Endodermal cell (in vitro differentiated cells): ENCODE results near the gene STARD8. TPM values are rescaled to one million over a fixed set of nuclear protein-coding genes. Genes with fewer than 3 reads are reported as not detected.

Experiments
- DNase-seq: peaks from one replicate; pipeline ENCODE4 v3.0.0-alpha.2; 2017
- H3K27ac ChIP-seq: 2 replicates; pipeline ENCODE4 v1.5.1; 2013; ENCODE audit warnings: mild to moderate bottlenecking, low read depth, low read length, moderate library complexity
- H3K27me3 ChIP-seq: 2 replicates; pipeline ENCODE4 v1.6.1; 2013; ENCODE audit warnings: mild to moderate bottlenecking, low read length, moderate library complexity; ENCODE audit not compliant: insufficient read depth, control insufficient read depth, poor library complexity, severe bottlenecking
- H3K36me3 ChIP-seq: 2 replicates; pipeline ENCODE4 v1.7.0; 2013; ENCODE audit warnings: mild to moderate bottlenecking, low read length, moderate library complexity; ENCODE audit not compliant: control insufficient read depth, insufficient read depth
- H3K4me1 ChIP-seq: one replicate; pipeline ENCODE4 v1.7.0; 2013; ENCODE audit warnings: low read length; ENCODE audit not compliant: control insufficient read depth, insufficient read depth
- H3K4me3 ChIP-seq: 2 replicates; pipeline ENCODE4 v1.5.1; 2013; ENCODE audit warnings: mild to moderate bottlenecking, low read length, moderate library complexity
- H3K9ac ChIP-seq: 2 replicates; pipeline ENCODE4 v1.6.1; 2013; ENCODE audit warnings: mild to moderate bottlenecking, low read length, moderate library complexity; ENCODE audit not compliant: poor library complexity, severe bottlenecking; ENCODE audit errors: extremely low read depth
- H3K9me3 ChIP-seq: 2 replicates; pipeline ENCODE4 v1.6.1; 2013; ENCODE audit warnings: mild to moderate bottlenecking, low read length, moderate library complexity; ENCODE audit not compliant: control insufficient read depth
- H3K27ac Mint-ChIP-seq: 2 replicates; pipeline ENCODE4 v1.8.0; 2020; ENCODE audit warnings: mixed read lengths
- H3K27me3 Mint-ChIP-seq: 2 replicates; pipeline ENCODE4 v1.8.0; 2021; ENCODE audit warnings: mild to moderate bottlenecking, mixed read lengths; ENCODE audit not compliant: insufficient read depth
- H3K36me3 Mint-ChIP-seq: 2 replicates; pipeline ENCODE4 v1.8.0; 2020; ENCODE audit warnings: low read depth, mixed read lengths
- H3K4me1 Mint-ChIP-seq: 2 replicates; pipeline ENCODE4 v1.8.0; 2020; ENCODE audit warnings: mixed read lengths
- H3K4me3 Mint-ChIP-seq: 2 replicates; pipeline ENCODE4 v1.8.0; 2020; ENCODE audit warnings: mild to moderate bottlenecking, moderate library complexity, mixed read lengths
- H3K9me3 Mint-ChIP-seq: 2 replicates; pipeline ENCODE4 v1.8.0; 2020; ENCODE audit warnings: mild to moderate bottlenecking, mixed read lengths
- CTCF ChIP-seq: fragments of 200-600 bp; sonication (generic); conservative IDR thresholded peaks from 2 replicates; pipeline ENCODE4 v1.5.0; 2021; ENCODE audit warnings: antibody characterized with exemption, mild to moderate bottlenecking
- WGBS, 2 experiments: methylation state at CpG; one replicate each; pipeline versions ENCODE4 v1.1.5 to v1.1.7; 2013; ENCODE audit warnings: missing lambda C conversion rate in 2 of 2, mixed read lengths in 1 of 2; ENCODE audit not compliant: insufficient coverage in 1 of 2, insufficient read length in 1 of 2; 5-methylcytosine and 5-hydroxymethylcytosine counted together
- total RNA-seq, 2 donors: library from RNA; stranded (reverse); fragmentation: NEBNext Ultra II Directional in 1 of 2; extraction: Animal tissue kit (Norgen Biotek cat#: 25700) in 1 of 2; gene quantifications; 2 replicates in 1 of 2; 3 replicates in 1 of 2; pipeline ENCODE4 v1.2.1, GENCODE V29; 2021

STARD8 gene
- total RNA-seq, 2 donors from 2014 or later: 1.5 to 1.8 TPM

DNA sequence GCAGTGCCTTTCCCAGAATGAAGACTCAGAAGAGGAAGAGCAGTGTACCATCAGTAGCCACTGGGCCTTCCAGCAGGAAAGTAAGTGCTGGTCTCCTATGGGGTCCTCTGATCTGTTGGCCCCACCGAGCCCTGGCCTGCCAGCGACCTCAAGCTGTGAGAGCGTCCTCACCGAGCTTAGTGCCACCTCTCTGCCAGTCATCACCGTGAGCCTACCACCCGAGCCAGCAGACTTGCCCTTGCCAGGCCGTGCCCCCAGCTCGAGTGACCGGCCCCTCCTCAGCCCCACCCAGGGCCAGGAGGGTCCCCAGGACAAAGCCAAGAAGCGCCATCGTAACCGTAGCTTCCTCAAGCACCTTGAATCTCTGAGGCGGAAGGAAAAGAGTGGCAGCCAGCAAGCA, 69.7 kb downstream of the STARD8 start:
- peaks cover 72% of the 10 kb centered on the region for H3K9me3 Mint-ChIP-seq
- no peak overlapping the region for H3K4me3 ChIP-seq
- no peaks in the 10 kb centered on the region for H3K27me3 Mint-ChIP-seq
- 96% methylated on average over 13 of the region's 13 CpGs; no CpG with 5 or more reads in 1 of the 2 experiments for WGBS, 2 experiments
- no peak overlapping the region for H3K9ac ChIP-seq
- H3K36me3 ChIP-seq: no peaks in the 10 kb centered on the region
- no peaks in the 10 kb centered on the region for H3K27me3 ChIP-seq
- no peak overlapping the region for H3K27ac Mint-ChIP-seq
- no peak overlapping the region for H3K27ac ChIP-seq
- no peaks in the 10 kb centered on the region for H3K9me3 ChIP-seq
- no peak overlapping the region for H3K4me3 Mint-ChIP-seq
- TF ChIP-seq CTCF: no peak
- no peaks in the 10 kb centered on the region for H3K36me3 Mint-ChIP-seq
- DNase-seq: no peak
- peaks cover 1% of the 10 kb centered on the region for H3K4me1 Mint-ChIP-seq
- no peaks in the 10 kb centered on the region for H3K4me1 ChIP-seq

DNA sequence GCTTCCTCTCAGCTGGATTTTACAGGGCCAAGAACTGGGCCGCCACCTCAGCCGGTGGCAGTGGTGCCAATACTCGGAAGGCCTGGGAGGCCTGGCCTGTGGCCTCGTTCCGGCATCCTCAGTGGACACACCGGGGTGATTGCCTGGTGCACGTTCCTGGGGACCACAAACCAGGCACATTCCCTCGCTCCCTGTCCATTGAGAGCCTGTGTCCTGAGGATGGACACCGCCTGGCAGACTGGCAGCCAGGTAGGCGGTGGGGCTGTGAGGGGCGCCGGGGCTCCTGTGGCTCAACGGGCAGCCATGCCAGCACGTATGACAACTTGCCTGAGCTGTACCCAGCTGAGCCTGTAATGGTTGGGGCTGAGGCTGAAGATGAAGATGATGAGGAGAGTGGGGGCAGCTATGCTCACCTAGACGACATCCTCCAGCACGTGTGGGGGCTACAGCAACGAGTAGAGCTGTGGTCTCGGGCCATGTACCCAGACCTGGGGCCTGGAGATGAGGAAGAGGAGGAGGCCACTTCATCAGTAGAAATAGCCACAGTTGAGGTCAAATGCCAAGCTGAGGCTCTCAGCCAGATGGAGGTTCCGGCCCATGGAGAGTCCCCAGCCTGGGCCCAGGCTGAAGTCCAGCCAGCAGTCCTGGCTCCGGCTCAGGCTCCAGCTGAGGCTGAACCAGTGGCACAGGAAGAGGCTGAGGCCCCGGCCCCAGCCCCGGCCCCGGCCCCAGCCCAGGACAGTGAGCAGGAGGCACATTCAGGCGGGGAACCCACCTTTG, 70.4 kb downstream of the STARD8 start:
- no peaks in the 10 kb centered on the region for H3K4me1 ChIP-seq
- 93 to 98% methylated on average over 5 to 24 of the region's 24 CpGs for WGBS, 2 experiments
- H3K36me3 Mint-ChIP-seq: no peaks in the 10 kb centered on the region
- H3K27ac Mint-ChIP-seq: no peak overlapping the region
- peaks cover 1% of the 10 kb centered on the region for H3K4me1 Mint-ChIP-seq
- no peaks in the 10 kb centered on the region for H3K27me3 ChIP-seq
- peaks cover 73% of the 10 kb centered on the region for H3K9me3 Mint-ChIP-seq
- no peak for TF ChIP-seq CTCF
- H3K27ac ChIP-seq: no peak overlapping the region
- no peak overlapping the region for H3K9ac ChIP-seq
- H3K27me3 Mint-ChIP-seq: no peaks in the 10 kb centered on the region
- H3K9me3 ChIP-seq: no peaks in the 10 kb centered on the region
- H3K4me3 ChIP-seq: no peak overlapping the region
- H3K4me3 Mint-ChIP-seq: no peak overlapping the region
- DNase-seq: no peak
- no peaks in the 10 kb centered on the region for H3K36me3 ChIP-seq

- Histone ChIP-seq H3K4me1 (no peaks in the 10 kb centered on the region), H3K36me3 (no peaks in the 10 kb centered on the region), H3K27ac (no peak overlapping the region), H3K27me3 (no peaks in the 10 kb centered on the region), H3K9ac (no peak overlapping the region), H3K4me3 (no peak overlapping the region), H3K9me3 (no peaks in the 10 kb centered on the region)
- Mint-ChIP-seq H3K27me3 (no peaks in the 10 kb centered on the region), H3K9me3 (peaks cover 71% of the 10 kb centered on the region), H3K27ac (no peak overlapping the region), H3K36me3 (no peaks in the 10 kb centered on the region), H3K4me3 (no peak overlapping the region), H3K4me1 (peaks cover 1% of the 10 kb centered on the region)
- DNase-seq: no peak
- WGBS, 2 experiments: 92 to 98% methylated on average over 2 to 9 of the region's 10 CpGs
- TF ChIP-seq CTCF: no peak
Measured at GRCh38 chrX:68718443-68718820, 71.0 kb downstream of the STARD8 start.
